ENCODE data around the gene INPP5A.

Gene INPP5A

DNA sequence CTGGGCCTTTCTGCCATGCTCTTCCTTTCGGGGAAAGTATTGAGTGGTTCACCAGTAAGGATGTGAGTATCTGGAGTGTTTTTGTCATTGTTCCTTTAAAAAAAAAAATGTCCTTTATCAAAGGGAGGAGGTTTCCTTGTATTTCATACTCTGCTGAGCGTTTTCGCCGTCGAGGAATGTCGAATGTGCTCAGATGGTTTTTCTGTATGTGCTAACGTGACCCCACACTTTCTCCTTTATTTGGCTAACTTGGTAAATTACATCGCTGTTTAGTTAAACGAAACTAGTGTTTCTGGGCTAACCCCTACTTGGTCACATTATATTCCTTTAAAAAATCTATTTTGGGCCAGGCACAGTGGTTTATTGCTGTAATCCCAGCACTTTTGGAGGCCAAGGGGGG lies 45.9 kb downstream of the INPP5A start:
- H3K4me3 ChIP-seq (ENCODE audit: low read length), result no peak overlapping the region
- TF ChIP-seq ZNF274 (IDR thresholded peaks at IDR 0.05; ENCODE audit: low read depth, low read length), result no peak

DNA sequence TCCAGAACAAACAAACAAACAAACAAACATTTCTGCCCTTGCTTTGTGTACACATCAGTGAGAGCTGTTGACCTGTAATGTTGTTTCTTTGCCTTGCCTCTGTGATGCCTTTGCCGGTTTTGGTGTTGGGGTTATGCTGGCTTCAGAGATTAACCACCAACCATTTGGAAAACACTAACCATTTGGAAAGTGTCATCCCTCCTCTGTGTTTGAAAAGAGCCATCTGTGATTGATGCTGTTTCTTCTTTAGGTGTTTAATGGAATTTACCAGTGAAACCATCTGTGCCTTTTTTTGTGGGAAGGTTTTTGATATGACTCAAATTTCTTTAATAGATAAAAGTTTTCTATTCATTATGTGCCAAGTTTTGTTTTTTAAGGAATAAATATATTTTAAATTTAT lies 46.5 kb downstream of the INPP5A start:
- TF ChIP-seq ZNF274 (IDR thresholded peaks at IDR 0.05; ENCODE audit: low read depth, low read length), result no peak
- no peak overlapping the region for H3K4me3 ChIP-seq (ENCODE audit: low read length)

DNA sequence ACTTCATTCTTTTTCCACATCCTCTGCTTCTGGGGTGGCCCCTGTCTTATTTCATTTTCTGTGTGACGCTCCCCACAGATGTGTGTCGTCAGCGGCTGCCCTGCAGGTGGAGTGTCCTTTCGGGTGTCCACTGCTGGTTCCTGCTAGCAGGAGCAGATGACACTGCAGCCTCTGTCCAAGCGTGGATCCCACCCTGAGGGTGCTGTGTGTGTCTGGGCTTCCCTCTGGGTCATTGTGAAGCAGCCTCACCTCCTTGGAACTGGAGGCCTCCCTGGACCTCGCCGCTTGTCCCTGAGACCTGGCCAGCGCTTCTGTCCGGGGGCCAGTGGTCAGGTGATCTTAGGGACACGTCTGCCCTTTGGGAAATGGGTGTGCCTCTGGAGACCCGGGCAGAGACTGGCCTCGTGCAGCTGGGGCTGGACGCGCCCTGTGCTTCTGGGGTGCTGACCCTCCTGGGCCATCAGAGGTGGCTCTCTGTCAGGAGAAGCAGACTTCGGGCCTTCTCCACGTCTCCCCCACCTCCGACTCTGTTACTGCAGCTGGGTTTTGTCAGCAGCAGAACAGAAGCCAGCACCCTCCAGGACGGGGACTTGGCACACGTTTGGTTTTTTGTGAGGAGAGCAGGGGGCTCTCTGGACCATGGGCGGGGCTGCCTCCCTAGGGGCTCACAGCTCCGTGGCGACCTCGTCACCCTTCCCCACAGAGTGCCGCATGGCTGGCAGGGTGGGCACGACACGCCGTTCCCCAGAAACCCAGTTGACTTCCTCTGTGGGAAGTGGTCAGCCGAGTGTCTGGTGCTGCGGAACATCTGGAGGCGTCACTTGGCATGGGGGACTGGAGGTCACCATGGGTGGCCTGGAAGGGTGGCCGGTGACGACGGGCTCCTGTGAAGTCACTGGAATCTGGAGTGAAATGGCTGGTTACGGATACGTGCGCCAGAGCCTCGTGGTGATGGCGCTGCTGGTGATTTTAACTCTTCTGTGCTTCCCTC lies 48.4 kb downstream of the INPP5A start:
- TF ChIP-seq ZNF274 (IDR thresholded peaks at IDR 0.05; ENCODE audit: low read depth, low read length), result no peak
- H3K4me3 ChIP-seq (ENCODE audit: low read length), result no peak overlapping the region

DNA sequence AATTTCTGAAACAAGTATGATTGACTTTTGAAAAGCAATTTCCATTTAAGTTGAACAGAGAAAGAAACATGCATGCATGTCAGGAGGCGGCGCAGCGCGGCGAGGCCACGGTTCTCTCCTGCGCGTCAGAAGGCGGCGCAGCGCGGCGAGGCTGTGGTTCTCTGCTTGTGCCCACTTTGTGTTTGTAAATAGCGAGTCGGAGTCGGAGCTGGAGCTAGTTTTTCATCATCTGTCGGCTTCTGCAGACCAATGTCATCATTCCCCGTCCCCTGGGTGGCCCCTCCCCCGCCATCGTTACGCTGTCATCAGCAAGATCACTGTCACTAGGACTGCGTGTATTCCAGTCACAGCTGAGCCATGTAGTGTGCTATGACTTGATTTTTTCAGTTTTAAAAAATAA lies 49.2 kb downstream of the INPP5A start:
- no peak overlapping the region for H3K4me3 ChIP-seq (ENCODE audit: low read length)

DNA sequence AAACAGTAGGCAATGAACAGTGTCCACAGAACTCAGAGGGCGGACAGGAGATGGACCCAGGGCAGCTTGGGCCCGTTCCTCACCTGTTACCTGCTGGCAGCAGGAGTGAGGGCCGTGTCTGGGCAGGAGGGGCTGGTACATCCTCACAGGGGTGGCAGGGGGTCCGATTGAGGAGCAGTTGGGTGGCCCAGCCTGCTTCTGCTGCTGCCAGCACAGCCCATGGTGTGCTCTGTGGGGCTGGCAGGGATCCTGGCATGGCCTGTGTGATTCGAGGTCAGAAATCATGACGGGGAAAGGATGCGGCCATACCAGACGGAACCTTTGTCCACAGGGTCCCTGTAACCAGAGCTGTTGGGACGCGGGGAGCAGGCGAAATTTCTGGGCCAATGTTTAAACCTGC lies 49.6 kb downstream of the INPP5A start:
- H3K4me3 ChIP-seq (ENCODE audit: low read length), result no peak overlapping the region
- TF ChIP-seq ZNF274 (IDR thresholded peaks at IDR 0.05; ENCODE audit: low read depth, low read length), result no peak

More for the DNA sequence above, 49.2 kb downstream of the INPP5A start:
- no peak for TF ChIP-seq ZNF274 (IDR thresholded peaks at IDR 0.05; ENCODE audit: low read depth, low read length)

DNA sequence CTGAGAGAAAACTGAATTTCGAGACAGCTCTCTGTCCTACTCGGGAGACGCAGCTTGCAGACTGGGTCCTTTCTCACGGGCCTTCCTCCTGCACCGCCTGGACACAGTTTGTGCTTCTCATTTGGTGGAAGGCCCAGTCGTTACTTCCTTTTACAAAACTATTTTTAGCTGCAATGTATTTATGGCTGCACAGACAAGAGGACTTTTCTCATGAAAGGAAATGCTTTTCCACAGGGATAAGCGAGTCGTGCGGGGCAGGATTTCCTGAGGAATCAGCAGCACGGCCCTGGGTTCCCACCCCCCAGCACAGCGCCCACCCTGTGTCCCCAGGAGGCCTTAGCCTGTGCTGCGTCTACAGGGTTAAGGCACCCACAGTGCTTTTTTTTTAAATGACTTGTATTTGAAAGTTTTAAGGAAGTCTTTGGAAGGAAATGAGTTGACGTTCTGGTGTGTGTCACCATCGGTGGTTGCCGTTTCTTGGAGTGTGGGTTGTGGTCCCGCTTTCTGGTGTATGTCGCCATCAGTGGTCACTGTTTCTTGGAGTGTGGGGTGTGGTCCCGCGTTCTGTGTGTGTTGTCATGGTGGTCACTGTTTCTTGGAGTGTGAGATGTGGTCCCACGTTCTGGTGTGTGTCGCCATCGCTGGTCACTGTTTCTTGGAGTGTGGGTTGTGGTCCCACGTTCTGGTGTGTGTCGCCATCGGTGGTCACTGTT lies 50.9 kb downstream of the INPP5A start:
- TF ChIP-seq ZNF274 (IDR thresholded peaks at IDR 0.05; ENCODE audit: low read depth, low read length), result no peak
- H3K4me3 ChIP-seq (ENCODE audit: low read length), result peak overlapping the region; percentile 10; the same call in 1 of the 2 replicates

DNA sequence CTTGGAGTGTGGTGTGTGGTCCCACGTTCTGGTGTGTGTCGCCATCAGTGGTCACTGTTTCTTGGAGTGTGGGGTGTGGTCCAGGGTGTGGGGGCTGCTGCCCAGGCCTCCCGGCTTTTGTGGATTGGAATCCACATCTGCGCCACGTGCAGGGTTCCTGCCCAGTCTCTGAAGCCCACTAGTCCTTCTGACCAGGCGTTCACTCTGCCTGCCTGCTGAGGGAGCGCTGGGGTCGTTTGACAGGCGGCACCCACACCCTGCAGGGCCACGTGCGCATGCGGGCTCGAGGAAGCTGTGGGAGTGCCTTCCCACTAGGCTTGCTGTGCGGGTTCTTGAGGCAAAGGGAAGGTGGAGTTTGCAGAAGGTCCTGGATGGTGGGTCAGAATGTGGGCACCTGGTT lies 51.4 kb downstream of the INPP5A start:
- H3K4me3 ChIP-seq (ENCODE audit: low read length), result no peak overlapping the region; the same call in 1 of the 2 replicates
- TF ChIP-seq ZNF274 (IDR thresholded peaks at IDR 0.05; ENCODE audit: low read depth, low read length), result no peak

DNA sequence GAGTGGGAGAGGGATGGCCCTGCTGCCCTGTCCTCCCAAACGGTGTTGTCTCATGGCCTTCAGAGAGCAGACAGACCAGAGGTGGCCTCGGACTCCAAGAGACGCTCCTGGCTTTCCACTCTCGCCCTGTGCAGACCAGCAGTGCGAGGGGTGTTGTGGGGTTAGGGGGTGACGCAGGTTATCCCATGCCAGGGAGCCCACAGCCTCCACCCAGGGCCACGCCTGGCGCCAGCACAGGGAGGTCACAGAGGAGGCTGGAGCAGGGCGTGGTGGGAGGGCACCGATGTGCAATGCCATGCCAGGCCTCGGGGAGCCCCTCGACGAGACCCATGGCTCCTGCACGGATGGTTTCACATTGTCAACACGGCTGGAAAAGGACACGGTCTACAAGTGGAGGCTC lies 52.1 kb downstream of the INPP5A start:
- no peak for TF ChIP-seq ZNF274 (IDR thresholded peaks at IDR 0.05; ENCODE audit: low read depth, low read length)
- H3K4me3 ChIP-seq (ENCODE audit: low read length), result no peak overlapping the region

DNA sequence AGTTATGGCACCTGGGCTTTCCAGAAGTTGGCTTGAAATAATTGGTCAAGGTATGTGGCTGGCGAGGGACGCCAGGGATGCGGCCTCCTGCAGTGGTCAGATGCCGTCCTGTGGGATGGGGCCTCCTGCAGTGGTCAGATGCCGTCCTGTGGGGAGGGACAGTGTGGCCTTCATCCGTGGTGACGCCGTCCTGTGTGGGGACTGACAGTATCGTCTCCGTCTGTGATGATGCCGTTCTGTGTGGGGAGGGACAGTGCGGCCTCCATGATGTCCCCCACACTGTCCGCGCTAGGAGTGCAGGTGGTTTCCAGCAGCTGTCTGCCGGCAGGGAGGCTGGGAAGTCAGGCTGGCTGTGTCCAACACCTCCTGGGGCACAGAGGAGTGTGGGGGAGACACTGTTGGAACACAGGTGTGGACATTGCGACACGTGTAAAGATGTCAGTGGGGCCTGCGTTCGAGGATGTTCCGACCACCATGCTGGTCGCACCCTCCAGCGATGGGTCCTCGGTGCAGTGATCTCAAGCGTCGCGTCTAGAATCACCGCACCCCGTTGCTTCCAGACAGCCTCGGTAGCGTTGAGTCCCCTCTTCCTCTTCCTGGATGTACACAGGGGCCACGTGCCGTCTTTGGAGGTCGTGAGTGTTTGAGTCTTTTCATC lies 52.6 kb downstream of the INPP5A start:
- no peak overlapping the region for H3K4me3 ChIP-seq (ENCODE audit: low read length)
- TF ChIP-seq ZNF274 (IDR thresholded peaks at IDR 0.05; ENCODE audit: low read depth, low read length), result no peak

DNA sequence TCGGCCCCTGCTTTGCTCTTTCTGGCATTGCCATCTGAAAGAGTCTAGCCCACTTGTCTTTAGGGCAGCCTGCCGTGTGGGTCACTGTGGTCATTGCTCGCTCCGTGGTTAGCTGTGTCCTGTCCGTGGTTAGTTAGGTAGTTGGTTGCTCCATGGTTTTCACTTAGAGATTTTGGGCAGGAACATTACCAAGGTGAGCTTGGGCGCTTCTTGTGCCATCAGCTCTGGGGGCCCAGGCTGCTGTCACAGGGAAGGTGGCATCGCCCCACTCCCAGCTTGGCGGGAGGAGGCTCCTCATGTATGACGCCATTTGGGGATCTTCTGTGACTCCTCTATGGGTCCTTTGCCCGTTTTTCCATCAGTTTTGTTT lies 53.1 kb downstream of the INPP5A start:
- no peak overlapping the region for H3K4me3 ChIP-seq (ENCODE audit: low read length)
- no peak for TF ChIP-seq ZNF274 (IDR thresholded peaks at IDR 0.05; ENCODE audit: low read depth, low read length)

DNA sequence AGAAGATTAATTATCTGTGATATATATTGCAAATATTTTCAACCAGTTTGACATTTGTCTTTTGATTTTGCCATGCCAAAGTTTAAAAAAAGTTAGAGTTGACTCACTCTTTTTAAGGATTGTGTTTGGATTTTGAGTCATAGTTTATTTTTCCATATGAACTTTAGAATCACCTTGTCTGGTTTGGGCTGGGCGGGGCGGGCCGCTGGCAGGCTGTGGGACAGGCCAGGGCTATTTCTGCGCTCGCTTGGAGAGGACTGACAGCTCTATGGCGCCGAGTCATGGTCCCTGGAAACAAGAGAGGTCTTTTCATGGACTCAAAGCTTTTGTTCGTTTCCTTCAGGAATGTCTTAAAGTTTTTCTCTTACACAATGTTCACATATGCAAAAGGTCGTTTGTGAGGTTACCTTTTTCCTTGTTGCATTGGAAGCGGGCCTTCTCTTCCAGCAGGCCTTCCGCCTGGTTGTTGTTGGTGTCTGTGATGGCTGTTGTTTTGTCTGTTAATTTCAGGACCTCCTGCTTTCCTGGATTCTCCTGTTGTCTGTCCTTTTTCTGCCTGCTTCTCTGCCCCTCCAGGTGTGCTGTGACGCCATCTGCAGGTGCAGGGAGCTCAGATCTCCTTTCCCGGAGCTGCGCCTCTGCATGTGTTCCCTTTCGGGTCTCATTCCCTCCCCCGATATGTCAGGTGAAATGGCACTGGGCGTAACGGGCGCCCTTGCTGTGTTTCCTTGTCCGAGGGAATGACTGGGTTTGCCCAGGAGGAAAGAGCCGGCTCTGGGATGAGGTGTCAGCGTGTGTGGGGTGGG lies 53.8 kb downstream of the INPP5A start:
- H3K4me3 ChIP-seq (ENCODE audit: low read length), result no peak overlapping the region
- no peak for TF ChIP-seq ZNF274 (IDR thresholded peaks at IDR 0.05; ENCODE audit: low read depth, low read length)

DNA sequence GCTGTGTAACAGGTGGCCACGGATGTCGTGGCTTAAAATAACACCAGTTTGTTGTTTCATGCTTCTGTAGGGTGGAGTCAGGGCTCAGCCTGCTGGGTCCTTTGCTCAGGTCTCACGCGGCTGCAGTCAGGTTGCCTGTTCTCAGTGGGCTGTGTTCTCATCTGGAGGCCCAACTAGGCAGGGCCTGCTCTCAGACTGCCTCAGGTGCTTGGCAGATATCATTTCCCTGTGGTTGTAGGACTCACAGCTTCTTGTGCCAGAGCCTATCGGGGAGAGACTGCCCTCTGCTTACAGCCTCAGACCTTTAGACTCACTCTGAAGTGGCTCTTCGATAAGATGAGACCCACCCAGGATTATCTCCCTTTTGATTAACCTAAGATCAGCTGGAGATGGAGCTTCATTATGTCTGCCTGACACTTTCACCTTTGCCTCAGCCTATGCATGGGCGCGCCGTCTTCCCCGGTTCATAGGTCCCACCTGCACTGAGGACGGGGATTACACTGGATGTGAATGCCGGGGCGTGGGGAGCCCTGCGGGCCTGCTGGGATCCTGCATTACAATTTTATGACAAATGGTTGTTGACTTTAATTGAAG lies 55.3 kb downstream of the INPP5A start:
- no peak overlapping the region for H3K4me3 ChIP-seq (ENCODE audit: low read length)
- TF ChIP-seq ZNF274 (IDR thresholded peaks at IDR 0.05; ENCODE audit: low read depth, low read length), result no peak

DNA sequence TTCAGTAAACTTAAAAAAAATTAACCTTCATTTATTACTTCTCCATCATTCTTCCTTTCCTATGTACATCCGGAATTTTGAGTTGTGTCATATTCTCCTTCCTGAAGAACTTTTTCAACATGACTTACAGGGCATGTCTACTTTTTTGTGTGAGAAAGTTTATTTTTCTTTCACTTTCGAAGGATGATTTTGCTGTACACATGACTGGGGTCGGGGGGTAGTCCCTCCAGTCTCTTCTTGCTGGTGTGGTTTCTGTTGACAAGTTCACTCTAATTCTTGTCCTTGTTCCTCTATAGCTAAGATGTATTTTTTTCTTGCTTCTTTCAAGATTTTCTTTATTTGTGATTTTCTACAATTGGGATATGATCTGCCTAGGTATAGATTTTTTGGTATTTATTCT lies 55.8 kb downstream of the INPP5A start:
- no peak for TF ChIP-seq ZNF274 (IDR thresholded peaks at IDR 0.05; ENCODE audit: low read depth, low read length)
- H3K4me3 ChIP-seq (ENCODE audit: low read length), result no peak overlapping the region
